GM21447 (cell line): Measurements from ENCODE around the gene RAB5A.
"Not testable (repeated sequence)": the region's sequence is repeated elsewhere in the genome, so short reads cannot be mapped to it uniquely, and the experiment has no call there.

ENCODE experiments used
- ATAC-seq: cut with Tn5 transposase; IDR thresholded peaks from one replicate; pipeline ENCODE4 v1.9.1; 2021; ENCODE audit not compliant: unreplicated experiment

RAB5A gene

DNA sequence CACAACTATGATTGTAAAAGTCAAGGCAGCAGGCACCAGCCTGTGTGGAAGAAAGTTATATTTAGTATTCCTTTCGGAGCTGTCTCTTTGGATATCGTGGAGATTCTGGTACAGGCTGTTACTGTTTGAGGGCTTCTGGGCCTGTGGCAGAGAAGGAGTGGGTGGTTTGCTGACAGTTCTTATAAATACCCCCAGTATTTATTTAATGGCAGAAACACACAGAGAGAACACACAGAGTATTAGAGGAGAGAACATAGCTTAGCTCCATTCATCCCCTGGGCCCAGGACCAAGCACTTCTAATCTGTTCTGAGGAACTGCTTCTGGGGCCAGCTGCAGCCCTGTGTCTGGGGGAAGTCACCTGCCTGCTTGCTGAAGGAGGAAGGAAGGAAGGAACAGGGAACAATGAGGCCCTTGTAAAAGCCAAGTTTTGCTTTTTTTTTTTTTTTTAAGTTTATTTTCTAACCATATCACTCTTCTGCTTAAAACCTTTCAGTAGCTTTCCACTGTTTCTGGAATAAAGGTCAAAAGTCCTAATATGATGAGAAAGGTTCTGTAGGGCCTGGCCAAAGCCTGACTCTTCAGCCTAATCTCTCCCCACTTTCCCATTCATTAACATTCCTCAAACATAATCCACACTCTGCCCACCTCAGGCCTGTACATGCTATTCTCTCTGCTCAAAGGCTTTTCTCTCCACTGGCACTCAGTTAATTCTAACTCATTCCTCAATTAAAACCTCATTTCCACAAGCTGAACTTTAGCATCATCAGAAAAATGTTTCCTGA lies 76.9 kb downstream of the RAB5A start:
- no peak for ATAC-seq

DNA sequence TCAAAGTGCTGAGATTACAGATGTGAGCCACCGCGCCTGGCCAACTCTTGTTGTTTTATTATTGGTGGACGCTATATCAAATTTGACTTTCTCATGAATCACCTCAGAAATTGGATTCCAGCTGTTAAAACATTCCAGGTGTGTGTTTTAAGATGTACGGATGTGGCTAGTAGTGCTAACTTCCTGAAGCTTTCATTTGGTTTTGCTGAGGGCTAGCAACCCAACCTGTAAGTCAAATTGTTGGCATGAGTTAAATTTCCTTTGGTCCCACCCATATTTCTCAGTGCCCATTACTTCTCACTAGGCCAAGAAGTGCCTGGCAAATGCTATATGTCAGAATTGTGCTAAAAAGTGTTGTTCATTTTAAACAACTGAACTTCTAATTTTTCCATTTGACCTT lies 80.2 kb downstream of the RAB5A start:
- ATAC-seq = no peak

DNA sequence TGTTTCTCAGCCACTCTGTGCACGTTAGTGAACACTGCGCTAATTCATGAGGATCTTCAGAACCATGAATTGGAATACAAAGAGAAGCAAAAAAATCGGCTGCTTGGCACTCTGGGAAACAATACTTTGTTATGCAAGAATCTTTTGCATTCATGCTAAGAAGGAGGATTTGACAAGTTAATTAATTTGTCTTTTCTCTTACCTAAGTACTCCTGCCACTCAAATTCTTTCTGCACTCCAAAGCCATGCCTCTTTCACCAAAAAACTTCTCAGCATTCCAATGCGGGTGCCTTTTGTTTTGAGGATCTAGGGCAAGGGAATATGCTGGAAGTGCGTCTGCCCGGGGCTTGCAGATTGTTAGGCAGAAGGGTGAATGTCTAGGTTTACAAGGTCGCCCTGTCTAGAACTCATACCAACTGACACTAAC lies 82.0 kb downstream of the RAB5A start:
- no peak for ATAC-seq

DNA sequence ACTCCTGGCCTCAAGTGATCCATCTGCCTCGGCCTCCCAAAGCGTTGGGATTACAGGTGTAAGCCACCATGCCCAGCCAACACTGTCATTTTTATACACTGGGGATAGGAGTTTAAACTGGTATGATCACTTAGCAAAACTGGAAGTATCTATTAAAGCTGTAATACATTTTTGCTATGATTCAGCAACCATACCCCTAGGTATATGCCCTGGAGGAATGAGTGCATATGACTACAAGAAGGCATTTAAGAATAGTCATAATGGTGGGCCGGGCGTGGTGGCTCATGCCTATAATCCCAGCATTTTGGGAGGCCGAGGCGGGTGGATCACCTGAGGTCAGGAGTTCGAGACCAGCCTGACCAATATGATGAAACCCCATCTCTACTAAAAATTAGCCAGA lies 85.0 kb downstream of the RAB5A start:
- ATAC-seq = not testable (repeated sequence)
